ENCODE results near the gene FGFR2. TPM values are rescaled to one million over a fixed set of nuclear protein-coding genes. Genes with fewer than 3 reads are reported as not detected.

FGFR2 gene
- total RNA-seq, 1 experiment from 2014 or later: 5.7 TPM

DNA sequence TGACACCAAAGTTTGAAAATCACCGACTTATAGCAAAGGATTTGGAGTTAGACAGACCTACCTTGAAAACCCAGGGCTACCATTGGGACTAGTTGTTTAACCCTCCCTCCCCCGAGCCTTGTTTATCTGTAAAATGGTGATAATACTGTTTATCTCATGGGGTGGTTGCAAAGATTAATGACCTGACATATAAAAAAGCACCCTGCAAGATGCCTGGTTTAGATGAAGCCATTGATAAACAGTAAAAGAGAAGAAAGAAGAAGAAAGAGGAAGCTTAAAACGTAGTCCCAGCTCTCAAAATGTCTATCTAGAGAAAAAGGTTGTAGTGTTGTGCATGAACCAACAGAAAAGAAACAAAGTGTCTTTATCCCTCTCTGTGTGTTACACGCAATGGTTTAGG is 145.7 kb downstream of the FGFR2 start:
- Histone ChIP-seq H3K4me3 (ENCODE audit: low read depth in 2 of 2, low read length in 2 of 2) (no peak overlapping the region), H3K4me1 (ENCODE audit: control insufficient read depth, insufficient read depth, low read length) (no peaks in the 10 kb centered on the region), H3K9me3 (ENCODE audit: control insufficient read depth, insufficient read depth, low read depth, low read length) (no peaks in the 10 kb centered on the region), H3K27me3 (ENCODE audit: control insufficient read depth, insufficient read depth, low read length) (no peaks in the 10 kb centered on the region; the same call in 1 of the 2 replicates), H3K27ac (ENCODE audit: low read length) (no peak overlapping the region), H3K36me3 (ENCODE audit: control insufficient read depth, insufficient read depth, low read length) (no peaks in the 10 kb centered on the region)
- intact Hi-C loops (cut with micrococcal nuclease; ENCODE audit: unreplicated experiment): no loop called here
- in situ Hi-C loops (cut with HindIII; ENCODE audit: low pct_unique_long_range_greater_than_20kb, low sequenced_read_pairs): no loop called here
- BruUV-seq (replicated peaks): no TSS peak
- CTCF ChIA-PET: no interaction called here
- ATAC-seq (no peak), DNase-seq (ENCODE audit: low read depth, low spot score) (no peak)
- no peak for TF ChIP-seq POLR2AphosphoS5 (IDR thresholded peaks at IDR 0.05; ENCODE audit: low read depth, low read length)
- TF ChIP-seq SIN3A (IDR thresholded peaks at IDR 0.05; ENCODE audit: borderline replicate concordance, insufficient read depth, low read depth, low read length): no peak
- TF ChIP-seq, protein P1, sequence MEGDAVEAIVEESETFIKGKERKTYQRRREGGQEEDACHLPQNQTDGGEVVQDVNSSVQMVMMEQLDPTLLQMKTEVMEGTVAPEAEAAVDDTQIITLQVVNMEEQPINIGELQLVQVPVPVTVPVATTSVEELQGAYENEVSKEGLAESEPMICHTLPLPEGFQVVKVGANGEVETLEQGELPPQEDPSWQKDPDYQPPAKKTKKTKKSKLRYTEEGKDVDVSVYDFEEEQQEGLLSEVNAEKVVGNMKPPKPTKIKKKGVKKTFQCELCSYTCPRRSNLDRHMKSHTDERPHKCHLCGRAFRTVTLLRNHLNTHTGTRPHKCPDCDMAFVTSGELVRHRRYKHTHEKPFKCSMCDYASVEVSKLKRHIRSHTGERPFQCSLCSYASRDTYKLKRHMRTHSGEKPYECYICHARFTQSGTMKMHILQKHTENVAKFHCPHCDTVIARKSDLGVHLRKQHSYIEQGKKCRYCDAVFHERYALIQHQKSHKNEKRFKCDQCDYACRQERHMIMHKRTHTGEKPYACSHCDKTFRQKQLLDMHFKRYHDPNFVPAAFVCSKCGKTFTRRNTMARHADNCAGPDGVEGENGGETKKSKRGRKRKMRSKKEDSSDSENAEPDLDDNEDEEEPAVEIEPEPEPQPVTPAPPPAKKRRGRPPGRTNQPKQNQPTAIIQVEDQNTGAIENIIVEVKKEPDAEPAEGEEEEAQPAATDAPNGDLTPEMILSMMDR (IDR thresholded peaks at IDR 0.05): no peak
- no peak for TF ChIP-seq TCF7L2 (IDR thresholded peaks at IDR 0.05; ENCODE audit: low read depth, low read length)
- TF ChIP-seq, protein P2, sequence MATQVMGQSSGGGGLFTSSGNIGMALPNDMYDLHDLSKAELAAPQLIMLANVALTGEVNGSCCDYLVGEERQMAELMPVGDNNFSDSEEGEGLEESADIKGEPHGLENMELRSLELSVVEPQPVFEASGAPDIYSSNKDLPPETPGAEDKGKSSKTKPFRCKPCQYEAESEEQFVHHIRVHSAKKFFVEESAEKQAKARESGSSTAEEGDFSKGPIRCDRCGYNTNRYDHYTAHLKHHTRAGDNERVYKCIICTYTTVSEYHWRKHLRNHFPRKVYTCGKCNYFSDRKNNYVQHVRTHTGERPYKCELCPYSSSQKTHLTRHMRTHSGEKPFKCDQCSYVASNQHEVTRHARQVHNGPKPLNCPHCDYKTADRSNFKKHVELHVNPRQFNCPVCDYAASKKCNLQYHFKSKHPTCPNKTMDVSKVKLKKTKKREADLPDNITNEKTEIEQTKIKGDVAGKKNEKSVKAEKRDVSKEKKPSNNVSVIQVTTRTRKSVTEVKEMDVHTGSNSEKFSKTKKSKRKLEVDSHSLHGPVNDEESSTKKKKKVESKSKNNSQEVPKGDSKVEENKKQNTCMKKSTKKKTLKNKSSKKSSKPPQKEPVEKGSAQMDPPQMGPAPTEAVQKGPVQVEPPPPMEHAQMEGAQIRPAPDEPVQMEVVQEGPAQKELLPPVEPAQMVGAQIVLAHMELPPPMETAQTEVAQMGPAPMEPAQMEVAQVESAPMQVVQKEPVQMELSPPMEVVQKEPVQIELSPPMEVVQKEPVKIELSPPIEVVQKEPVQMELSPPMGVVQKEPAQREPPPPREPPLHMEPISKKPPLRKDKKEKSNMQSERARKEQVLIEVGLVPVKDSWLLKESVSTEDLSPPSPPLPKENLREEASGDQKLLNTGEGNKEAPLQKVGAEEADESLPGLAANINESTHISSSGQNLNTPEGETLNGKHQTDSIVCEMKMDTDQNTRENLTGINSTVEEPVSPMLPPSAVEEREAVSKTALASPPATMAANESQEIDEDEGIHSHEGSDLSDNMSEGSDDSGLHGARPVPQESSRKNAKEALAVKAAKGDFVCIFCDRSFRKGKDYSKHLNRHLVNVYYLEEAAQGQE (IDR thresholded peaks at IDR 0.05; ENCODE audit: insufficient read depth in 1 of 2, low read depth in 2 of 2, low read length in 1 of 2): no peak
- POLR2A ChIA-PET: no interaction called here

DNA sequence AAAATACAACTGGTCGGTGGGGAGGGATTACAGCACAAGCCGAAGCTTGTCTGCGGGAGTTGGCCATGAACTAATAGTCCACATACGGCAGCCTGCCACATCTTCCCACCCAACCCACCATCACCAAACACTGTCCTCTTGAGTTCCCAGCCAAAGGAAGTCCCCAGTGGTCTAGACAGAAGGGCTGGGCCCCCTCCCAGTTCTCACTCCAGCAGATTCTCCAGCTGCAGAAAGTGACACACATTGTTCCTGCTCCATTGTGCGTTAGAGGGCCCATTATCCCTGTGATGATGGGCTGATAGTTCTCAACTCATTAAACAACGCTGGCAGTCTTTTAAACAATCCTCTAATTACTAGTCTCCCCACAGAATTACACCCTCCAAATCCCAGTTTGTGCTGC is 148.0 kb downstream of the FGFR2 start:
- ATAC-seq: no peak
- POLR2A ChIA-PET: no interaction called here

More for the DNA sequence above, 148.0 kb downstream of the FGFR2 start:
- TF ChIP-seq, protein P2 (IDR thresholded peaks at IDR 0.05; ENCODE audit: insufficient read depth in 1 of 2, low read depth in 2 of 2, low read length in 1 of 2): no peak
- TF ChIP-seq POLR2AphosphoS5 (IDR thresholded peaks at IDR 0.05; ENCODE audit: low read depth, low read length): no peak
- no peak for TF ChIP-seq TCF7L2 (IDR thresholded peaks at IDR 0.05; ENCODE audit: low read depth, low read length)
- TF ChIP-seq, protein P1 (IDR thresholded peaks at IDR 0.05): no peak
- no peak for TF ChIP-seq SIN3A (IDR thresholded peaks at IDR 0.05; ENCODE audit: borderline replicate concordance, insufficient read depth, low read depth, low read length)
- in situ Hi-C loops (cut with HindIII; ENCODE audit: low pct_unique_long_range_greater_than_20kb, low sequenced_read_pairs) (no loop called here), intact Hi-C loops (cut with micrococcal nuclease; ENCODE audit: unreplicated experiment) (no loop called here)
- Histone ChIP-seq H3K36me3 (ENCODE audit: control insufficient read depth, insufficient read depth, low read length) (no peaks in the 10 kb centered on the region), H3K4me1 (ENCODE audit: control insufficient read depth, insufficient read depth, low read length) (no peaks in the 10 kb centered on the region), H3K27me3 (ENCODE audit: control insufficient read depth, insufficient read depth, low read length) (no peaks in the 10 kb centered on the region; the same call in 1 of the 2 replicates), H3K9me3 (ENCODE audit: control insufficient read depth, insufficient read depth, low read depth, low read length) (no peaks in the 10 kb centered on the region), H3K4me3 (ENCODE audit: low read depth in 2 of 2, low read length in 2 of 2) (no peak overlapping the region), H3K27ac (ENCODE audit: low read length) (no peak overlapping the region)
- CTCF ChIA-PET: interaction anchor here (0.6 kb wide), 1 partner anchor 269 kb away, joined by 7 read pairs; no protein-coding TSS in a partner anchor
- no TSS peak for BruUV-seq (replicated peaks)
- no peak for DNase-seq (ENCODE audit: low read depth, low spot score)

All from Panc1 (cell line).